GM18873 (cell line): ENCODE results near the gene IFNAR1.
A peak's percentile ranks its signal among the peaks of the same experiment; 100 is the strongest.

Experiments
- ATAC-seq: cut with Tn5 transposase; IDR thresholded peaks from one replicate; pipeline ENCODE4 v1.9.1; 2021; ENCODE audit warnings: mild to moderate bottlenecking, moderate library complexity, moderate number of reproducible peaks; ENCODE audit not compliant: unreplicated experiment, low FRiP score

IFNAR1 gene

GRCh38 chr21:33324291-33325221 lies at the start of gene IFNAR1:
Gene IFNAR1, plus strand, starts transcription at chr21:33324970. Its CDS starts 86 bp downstream, at chr21:33325056.
- ATAC-seq, result peak; percentile 80

GRCh38 chr21:33278721-33279120 lies 46.0 kb upstream of the IFNAR1 start:
- no peak for ATAC-seq

- no peak for ATAC-seq
These were observed 45.4 kb upstream of the IFNAR1 start for GRCh38 chr21:33279330-33279820.

GRCh38 chr21:33281096-33281652 lies 43.6 kb upstream of the IFNAR1 start:
- no peak for ATAC-seq

- ATAC-seq, result no peak
These were observed 41.6 kb upstream of the IFNAR1 start for GRCh38 chr21:33283203-33283602.

GRCh38 chr21:33286076-33286475 lies 38.7 kb upstream of the IFNAR1 start:
- ATAC-seq, result no peak

- no peak for ATAC-seq
These were observed 37.9 kb upstream of the IFNAR1 start for GRCh38 chr21:33286600-33287456.

- ATAC-seq, result no peak
These were observed 35.5 kb upstream of the IFNAR1 start for GRCh38 chr21:33289199-33289819.

GRCh38 chr21:33290441-33290840 lies 34.3 kb upstream of the IFNAR1 start:
- ATAC-seq, result no peak

GRCh38 chr21:33291686-33292085 lies 33.1 kb upstream of the IFNAR1 start:
- no peak for ATAC-seq

GRCh38 chr21:33292724-33293123 lies 32.0 kb upstream of the IFNAR1 start:
- no peak for ATAC-seq

- no peak for ATAC-seq
These were observed 31.6 kb upstream of the IFNAR1 start for GRCh38 chr21:33293136-33293535.

- no peak for ATAC-seq
These were observed 31.0 kb upstream of the IFNAR1 start for GRCh38 chr21:33293811-33294216.

GRCh38 chr21:33296156-33296555 lies 28.6 kb upstream of the IFNAR1 start:
- no peak for ATAC-seq

GRCh38 chr21:33299181-33299752 lies 25.5 kb upstream of the IFNAR1 start:
- no peak for ATAC-seq

GRCh38 chr21:33300701-33301631 lies 23.8 kb upstream of the IFNAR1 start:
- no peak for ATAC-seq

GRCh38 chr21:33301632-33302002 lies 23.2 kb upstream of the IFNAR1 start:
- ATAC-seq, result no peak

- ATAC-seq, result no peak
These were observed 22.7 kb upstream of the IFNAR1 start for GRCh38 chr21:33302055-33302454.

GRCh38 chr21:33302796-33303195 lies 22.0 kb upstream of the IFNAR1 start:
- no peak for ATAC-seq
